ENCODE data around the gene TPO.

GRCh38 chr2:1501038-1501851 lies 88.0 kb downstream of the TPO start:
- TF ChIP-seq CTCF (IDR thresholded peaks at IDR 0.05; ENCODE audit: low read length) (no peak), EZH2 (optimal IDR thresholded peaks at IDR 0.05; ENCODE audit: low read depth, low read length) (no peak)

Measured in MM.1S (cell line).